Measurements from ENCODE around the gene CEP104.

CEP104 gene

DNA sequence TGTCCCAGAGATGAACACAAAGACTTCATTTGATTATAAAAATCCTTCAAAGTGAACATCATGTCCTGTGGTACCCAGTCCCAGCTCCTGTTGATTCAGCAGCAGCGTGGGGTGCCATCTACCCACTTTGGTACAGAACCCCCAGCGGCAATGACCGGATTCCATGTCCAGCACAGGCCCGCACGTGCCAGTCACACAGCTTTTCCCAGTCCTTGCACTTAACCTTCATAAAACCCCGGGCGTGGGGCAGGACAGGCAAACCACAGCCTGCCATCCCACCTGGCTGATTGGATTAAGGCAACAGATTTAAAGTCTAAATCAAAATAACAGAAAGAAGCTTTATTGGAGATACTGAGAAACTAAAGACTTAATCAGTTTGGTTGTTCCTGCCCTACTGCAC is 15.5 kb downstream of the CEP104 start:
- DNase-seq (ENCODE audit: insufficient read length, low spot score), result no peak
- FAIRE-seq, result no peak
- TF ChIP-seq, protein P1, sequence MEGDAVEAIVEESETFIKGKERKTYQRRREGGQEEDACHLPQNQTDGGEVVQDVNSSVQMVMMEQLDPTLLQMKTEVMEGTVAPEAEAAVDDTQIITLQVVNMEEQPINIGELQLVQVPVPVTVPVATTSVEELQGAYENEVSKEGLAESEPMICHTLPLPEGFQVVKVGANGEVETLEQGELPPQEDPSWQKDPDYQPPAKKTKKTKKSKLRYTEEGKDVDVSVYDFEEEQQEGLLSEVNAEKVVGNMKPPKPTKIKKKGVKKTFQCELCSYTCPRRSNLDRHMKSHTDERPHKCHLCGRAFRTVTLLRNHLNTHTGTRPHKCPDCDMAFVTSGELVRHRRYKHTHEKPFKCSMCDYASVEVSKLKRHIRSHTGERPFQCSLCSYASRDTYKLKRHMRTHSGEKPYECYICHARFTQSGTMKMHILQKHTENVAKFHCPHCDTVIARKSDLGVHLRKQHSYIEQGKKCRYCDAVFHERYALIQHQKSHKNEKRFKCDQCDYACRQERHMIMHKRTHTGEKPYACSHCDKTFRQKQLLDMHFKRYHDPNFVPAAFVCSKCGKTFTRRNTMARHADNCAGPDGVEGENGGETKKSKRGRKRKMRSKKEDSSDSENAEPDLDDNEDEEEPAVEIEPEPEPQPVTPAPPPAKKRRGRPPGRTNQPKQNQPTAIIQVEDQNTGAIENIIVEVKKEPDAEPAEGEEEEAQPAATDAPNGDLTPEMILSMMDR (IDR thresholded peaks at IDR 0.05; ENCODE audit: insufficient read depth, missing control alignments), result no peak

DNA sequence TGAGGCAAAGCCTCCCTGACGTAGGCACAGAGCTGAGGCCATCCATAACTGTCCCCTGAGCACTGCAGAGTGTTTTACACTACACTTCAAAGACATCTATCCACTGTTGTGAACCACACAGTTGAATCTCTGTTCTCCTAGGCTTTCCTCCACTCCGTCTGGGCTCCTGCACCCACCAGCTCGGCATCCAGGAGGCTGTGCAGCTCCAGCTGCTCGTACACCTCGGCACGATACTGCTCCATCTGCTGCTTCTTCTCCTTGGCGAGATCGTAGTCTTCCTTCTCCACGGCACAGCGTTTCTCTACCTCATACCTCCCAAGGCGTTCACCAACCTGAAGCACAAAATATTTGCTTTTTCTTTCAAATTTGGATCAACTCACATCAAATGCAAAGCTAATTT is 18.2 kb downstream of the CEP104 start:
- TF ChIP-seq, protein P1 (IDR thresholded peaks at IDR 0.05; ENCODE audit: insufficient read depth, missing control alignments), result no peak
- DNase-seq (ENCODE audit: insufficient read length, low spot score) (no peak), FAIRE-seq (no peak)

DNA sequence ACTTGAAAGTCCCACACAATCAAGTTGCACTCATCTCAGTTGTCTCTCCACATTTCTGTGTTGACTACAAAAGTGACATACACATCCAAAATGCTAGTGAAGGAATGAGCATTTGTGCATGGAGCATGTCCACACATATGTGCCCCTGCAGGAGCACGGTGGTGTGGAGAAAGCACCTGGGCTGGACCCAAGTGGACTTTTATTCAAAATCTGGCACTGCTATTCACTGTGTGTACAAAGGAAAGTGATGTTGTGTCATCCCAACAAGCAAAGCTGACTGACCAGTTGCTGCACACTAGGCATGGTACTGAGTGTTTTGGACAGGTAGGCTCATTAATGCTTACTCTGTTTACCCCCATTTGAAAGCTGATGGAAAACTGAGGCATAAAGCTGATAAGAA is 19.3 kb downstream of the CEP104 start:
- FAIRE-seq, result no peak

DNA sequence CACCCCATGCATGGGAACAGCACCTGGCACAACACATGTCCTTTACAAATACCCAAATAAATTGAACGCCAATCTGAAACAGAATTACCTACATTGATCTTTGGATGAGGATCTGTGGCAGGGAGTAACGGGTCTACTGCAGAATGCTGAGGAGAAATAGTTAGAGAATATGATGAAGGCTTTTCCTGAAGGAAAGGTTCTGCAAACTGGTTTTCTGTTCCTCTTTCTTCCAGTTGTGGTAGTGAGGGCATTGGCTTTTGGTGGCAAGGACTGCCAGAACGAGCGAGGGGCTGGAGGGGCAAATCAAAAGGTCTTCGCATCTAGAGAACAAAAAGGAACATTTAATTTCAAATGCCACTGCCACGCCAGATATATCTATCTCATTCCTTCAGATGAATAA is 19.8 kb downstream of the CEP104 start:
- FAIRE-seq (no peak), DNase-seq (ENCODE audit: insufficient read length, low spot score) (no peak)
- TF ChIP-seq, protein P1 (IDR thresholded peaks at IDR 0.05; ENCODE audit: insufficient read depth, missing control alignments), result no peak

More for the DNA sequence above, 19.3 kb downstream of the CEP104 start:
- DNase-seq (ENCODE audit: insufficient read length, low spot score), result no peak
- TF ChIP-seq, protein P1 (IDR thresholded peaks at IDR 0.05; ENCODE audit: insufficient read depth, missing control alignments), result no peak

DNA sequence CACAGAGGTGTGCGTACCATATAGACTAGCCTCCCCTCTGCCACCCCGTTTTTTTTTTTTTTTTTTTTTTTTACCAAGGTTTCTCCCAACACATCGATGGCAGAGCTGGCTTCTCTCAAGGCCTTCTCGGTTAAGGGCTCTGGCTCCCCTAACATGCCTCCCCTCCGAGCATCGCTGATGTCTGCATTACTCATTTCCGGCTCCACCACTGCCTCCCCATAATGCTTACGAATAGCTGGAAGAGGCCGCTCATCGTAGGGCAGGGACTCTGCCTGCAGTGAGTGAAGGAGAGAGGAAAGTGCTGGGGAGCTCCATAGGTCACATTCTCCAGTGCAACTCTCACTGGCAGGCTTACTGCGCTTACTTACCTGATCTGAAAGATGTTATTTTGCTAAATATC is 20.6 kb downstream of the CEP104 start:
- FAIRE-seq (no peak), DNase-seq (ENCODE audit: insufficient read length, low spot score) (no peak)
- TF ChIP-seq, protein P1 (IDR thresholded peaks at IDR 0.05; ENCODE audit: insufficient read depth, missing control alignments), result no peak

DNA sequence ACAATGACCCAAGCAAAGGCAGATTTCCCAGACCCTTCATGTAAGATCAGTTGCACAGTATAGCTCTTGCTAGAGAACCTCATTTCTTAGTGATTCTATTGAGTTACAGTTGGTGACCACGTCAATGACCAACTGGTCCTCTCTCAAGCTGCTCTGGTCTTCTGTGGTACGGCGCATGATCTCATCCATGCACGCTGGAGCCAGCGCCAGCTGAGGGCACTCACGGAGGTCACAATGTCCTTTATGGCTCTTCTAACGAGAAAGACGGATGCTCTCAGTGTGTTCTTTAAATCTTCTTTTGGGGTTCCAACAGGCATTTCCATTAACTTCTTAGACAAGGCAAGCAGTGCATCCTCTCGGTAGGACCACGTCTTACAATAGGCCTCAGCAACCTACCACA is 22.3 kb downstream of the CEP104 start:
- FAIRE-seq (no peak), DNase-seq (ENCODE audit: insufficient read length, low spot score) (no peak)
- TF ChIP-seq, protein P1 (IDR thresholded peaks at IDR 0.05; ENCODE audit: insufficient read depth, missing control alignments), result no peak

DNA sequence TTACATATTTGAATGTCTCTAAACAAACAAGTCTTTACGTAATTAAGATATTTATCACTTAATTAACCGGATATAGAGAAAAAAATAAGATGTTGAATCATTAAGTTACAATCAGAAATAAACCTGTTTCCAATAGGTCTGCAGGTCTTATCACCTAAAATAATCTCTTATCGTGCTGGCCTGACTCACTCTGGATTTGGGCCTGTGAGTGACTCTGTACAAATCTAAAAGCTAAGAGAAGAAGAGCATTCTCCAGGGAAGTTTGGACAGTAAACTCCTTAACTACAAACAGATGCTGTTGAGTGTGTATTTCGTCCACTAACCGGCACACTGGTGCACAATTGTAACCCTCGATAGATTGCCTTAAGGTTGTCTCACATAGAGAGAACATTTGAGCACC is 25.3 kb downstream of the CEP104 start:
- FAIRE-seq (no peak), DNase-seq (ENCODE audit: insufficient read length, low spot score) (no peak)
- TF ChIP-seq, protein P1 (IDR thresholded peaks at IDR 0.05; ENCODE audit: insufficient read depth, missing control alignments), result no peak

All from D721Med (cell line).